NCI-H510A (cell line): ENCODE results near the gene GNGT2.

Source experiments
- DNase-seq: peaks from one replicate; lab custom pipeline; 2025; lab: John Stamatoyannopoulos, UW

Gene GNGT2

GRCh38 chr17:49168706-49169105 is 41.7 kb downstream of the GNGT2 start:
- DNase-seq, result no peak

GRCh38 chr17:49165143-49165542 is 45.2 kb downstream of the GNGT2 start:
- DNase-seq, result no peak

- DNase-seq, result no peak
These were observed 47.5 kb downstream of the GNGT2 start for GRCh38 chr17:49162866-49163265.

GRCh38 chr17:49157784-49158183 is 52.6 kb downstream of the GNGT2 start:
- no peak for DNase-seq

GRCh38 chr17:49156256-49156655 is 54.1 kb downstream of the GNGT2 start:
- no peak for DNase-seq
